GM18868 (cell line): ENCODE results near the gene CCN2.
"Not testable (repeated sequence)": the region's sequence is repeated elsewhere in the genome, so short reads cannot be mapped to it uniquely, and the experiment has no call there.

ENCODE experiments used
- ATAC-seq: cut with Tn5 transposase; IDR thresholded peaks from one replicate; pipeline ENCODE4 v1.9.1; 2021; ENCODE audit warnings: mild to moderate bottlenecking, moderate library complexity; ENCODE audit not compliant: unreplicated experiment

Gene CCN2

GRCh38 chr6:131946404-131946991 is 4.7 kb downstream of the CCN2 start:
- ATAC-seq, result no peak

GRCh38 chr6:131945971-131946370 is 5.2 kb downstream of the CCN2 start:
- no peak for ATAC-seq

GRCh38 chr6:131937703-131938631 is 13.2 kb downstream of the CCN2 start:
- ATAC-seq, result no peak

- ATAC-seq, result no peak
Observed at GRCh38 chr6:131937226-131937625, 13.9 kb downstream of the CCN2 start.

GRCh38 chr6:131936156-131936555 is 15.0 kb downstream of the CCN2 start:
- ATAC-seq, result no peak

- no peak for ATAC-seq
Observed at GRCh38 chr6:131931063-131931750, 20.0 kb downstream of the CCN2 start.

- ATAC-seq, result no peak
Observed at GRCh38 chr6:131929976-131930375, 21.2 kb downstream of the CCN2 start.

GRCh38 chr6:131929264-131929663 is 21.9 kb downstream of the CCN2 start:
- ATAC-seq, result no peak

- ATAC-seq, result peak; percentile 45
Observed at GRCh38 chr6:131924881-131925474, 26.2 kb downstream of the CCN2 start.

GRCh38 chr6:131923356-131923755 is 27.8 kb downstream of the CCN2 start:
- peak; percentile 63 for ATAC-seq

- ATAC-seq, result no peak
Observed at GRCh38 chr6:131920656-131921055, 30.5 kb downstream of the CCN2 start.

- no peak for ATAC-seq
Observed at GRCh38 chr6:131918650-131919355, 32.4 kb downstream of the CCN2 start.

GRCh38 chr6:131917763-131918649 is 33.2 kb downstream of the CCN2 start:
- no peak for ATAC-seq

GRCh38 chr6:131917318-131917717 is 33.9 kb downstream of the CCN2 start:
- no peak for ATAC-seq

GRCh38 chr6:131916847-131917246 is 34.3 kb downstream of the CCN2 start:
- no peak for ATAC-seq

- ATAC-seq, result not testable (repeated sequence)
Observed at GRCh38 chr6:131916091-131916796, 34.9 kb downstream of the CCN2 start.

GRCh38 chr6:131914967-131915751 is 36.0 kb downstream of the CCN2 start:
- ATAC-seq, result peak; percentile 91

GRCh38 chr6:131914234-131914633 is 36.9 kb downstream of the CCN2 start:
- ATAC-seq, result no peak
